ENCODE measurements around the gene TNFRSF18.

Gene TNFRSF18

GRCh38 chr1:1240348-1240732 is 33.9 kb upstream of the TNFRSF18 start:
- no peak for DNase-seq

GRCh38 chr1:1239614-1240347 is 33.4 kb upstream of the TNFRSF18 start:
- DNase-seq = no peak

- no peak for DNase-seq
Observed at GRCh38 chr1:1239227-1239613, 32.8 kb upstream of the TNFRSF18 start.

- no peak for DNase-seq
Observed at GRCh38 chr1:1238702-1239178, 32.3 kb upstream of the TNFRSF18 start.

- no peak for DNase-seq
Observed at GRCh38 chr1:1237874-1238701, 31.7 kb upstream of the TNFRSF18 start.

GRCh38 chr1:1236945-1237873 is 30.8 kb upstream of the TNFRSF18 start:
- no peak for DNase-seq

- DNase-seq = no peak
Observed at GRCh38 chr1:1236176-1236763, 29.9 kb upstream of the TNFRSF18 start.

GRCh38 chr1:1235016-1235744 is 28.8 kb upstream of the TNFRSF18 start:
- no peak for DNase-seq

GRCh38 chr1:1234180-1234808 is 27.9 kb upstream of the TNFRSF18 start:
- DNase-seq = no peak

- no peak for DNase-seq
Observed at GRCh38 chr1:1233567-1233892, 27.1 kb upstream of the TNFRSF18 start.

- DNase-seq = no peak
Observed at GRCh38 chr1:1232796-1233566, 26.6 kb upstream of the TNFRSF18 start.

GRCh38 chr1:1232208-1232795 is 25.9 kb upstream of the TNFRSF18 start, which contains the start of gene B3GALT6:
Gene B3GALT6 (plus strand): TSS chr1:1232237. CDS start chr1:1232279, 42 bp downstream.
- peak; percentile 57 for DNase-seq

GRCh38 chr1:1231400-1232207 is 25.2 kb upstream of the TNFRSF18 start, which contains the start of gene SDF4:
Gene SDF4 (minus strand): TSS chr1:1232001. CDS start chr1:1228772, 3,229 bp downstream.
- DNase-seq = peak; percentile 93

GRCh38 chr1:1230656-1231399 is 24.4 kb upstream of the TNFRSF18 start:
- no peak for DNase-seq

- no peak for DNase-seq
Observed at GRCh38 chr1:1229770-1230169, 23.4 kb upstream of the TNFRSF18 start.

GRCh38 chr1:1228596-1229321 is 22.4 kb upstream of the TNFRSF18 start:
- DNase-seq = no peak

- no peak for DNase-seq
Observed at GRCh38 chr1:1228187-1228586, 21.8 kb upstream of the TNFRSF18 start.

GRCh38 chr1:1227386-1227785 is 21.0 kb upstream of the TNFRSF18 start:
- no peak for DNase-seq

All from NCI-H2171 (cell line).